LoVo (cell line): ENCODE data around the gene GOLGA6L24.
"Not testable (repeated sequence)": the region's sequence is repeated elsewhere in the genome, so short reads cannot be mapped to it uniquely, and the experiment has no call there.

Experiments
- DNase-seq: peaks from one replicate; pipeline ENCODE4 v3.0.0-alpha.2; 2016; ENCODE audit warnings: low spot score

GOLGA6L24 gene, protein sequence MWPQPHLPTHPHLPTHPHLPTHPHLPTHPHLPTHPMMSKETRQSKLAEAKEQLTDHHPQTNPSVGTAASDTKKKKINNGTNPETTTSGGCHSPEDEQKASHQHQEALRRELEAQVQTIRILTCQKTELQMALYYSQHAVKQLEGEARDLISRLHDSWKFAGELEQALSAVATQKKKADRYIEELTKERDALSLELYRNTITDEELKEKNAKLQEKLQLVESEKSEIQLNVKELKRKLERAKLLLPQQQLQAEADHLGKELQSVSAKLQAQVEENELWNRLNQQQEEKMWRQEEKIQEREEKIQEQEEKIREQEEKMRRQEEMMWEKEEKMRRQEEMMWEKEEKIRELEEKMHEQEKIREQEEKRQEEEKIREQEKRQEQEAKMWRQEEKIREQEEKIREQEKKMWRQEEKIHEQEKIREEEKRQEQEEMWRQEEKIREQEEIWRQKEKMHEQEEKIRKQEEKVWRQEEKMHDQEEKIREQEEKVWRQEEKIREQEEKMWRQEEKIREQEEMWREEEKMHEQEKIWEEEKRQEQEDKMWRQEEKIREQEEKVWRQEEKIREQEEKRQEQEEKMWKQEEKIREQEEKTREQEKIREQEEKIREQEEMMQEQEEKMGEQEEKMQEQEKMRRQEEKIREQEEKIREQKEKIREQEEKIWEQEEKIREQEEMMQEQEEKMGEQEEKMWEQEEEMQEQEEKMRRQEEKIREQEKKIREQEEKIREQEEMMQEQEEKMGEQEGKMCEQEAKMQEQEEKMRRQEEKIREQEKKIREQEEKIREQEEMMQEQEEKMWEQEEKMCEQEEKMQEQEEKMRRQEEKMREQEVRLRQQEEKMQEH

DNA sequence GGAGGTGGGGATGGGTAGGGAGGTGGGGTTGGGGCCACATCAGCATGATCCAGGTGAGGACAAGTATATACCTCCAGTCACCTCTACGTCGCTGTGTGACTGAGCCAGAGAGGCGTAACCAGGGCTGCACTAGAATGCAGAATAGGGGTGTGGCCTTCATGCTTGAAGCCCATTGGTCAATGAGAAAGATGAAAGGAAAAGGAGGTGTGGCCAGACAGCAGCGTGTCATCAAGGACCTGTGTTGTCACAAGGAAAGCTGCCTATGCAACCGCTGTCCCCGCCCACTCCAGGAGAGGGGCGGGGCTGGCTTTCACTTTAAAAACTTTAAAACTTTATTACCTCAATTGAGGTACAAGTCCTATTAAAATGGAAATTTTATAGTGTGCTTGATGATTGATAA, at the start of gene GOLGA6L24:
GOLGA6L24 (minus strand) TSS at position 101 of the 400 bp plus-strand sequence; CDS start at position 40, 61 bp downstream.
- not testable (repeated sequence) for DNase-seq

DNA sequence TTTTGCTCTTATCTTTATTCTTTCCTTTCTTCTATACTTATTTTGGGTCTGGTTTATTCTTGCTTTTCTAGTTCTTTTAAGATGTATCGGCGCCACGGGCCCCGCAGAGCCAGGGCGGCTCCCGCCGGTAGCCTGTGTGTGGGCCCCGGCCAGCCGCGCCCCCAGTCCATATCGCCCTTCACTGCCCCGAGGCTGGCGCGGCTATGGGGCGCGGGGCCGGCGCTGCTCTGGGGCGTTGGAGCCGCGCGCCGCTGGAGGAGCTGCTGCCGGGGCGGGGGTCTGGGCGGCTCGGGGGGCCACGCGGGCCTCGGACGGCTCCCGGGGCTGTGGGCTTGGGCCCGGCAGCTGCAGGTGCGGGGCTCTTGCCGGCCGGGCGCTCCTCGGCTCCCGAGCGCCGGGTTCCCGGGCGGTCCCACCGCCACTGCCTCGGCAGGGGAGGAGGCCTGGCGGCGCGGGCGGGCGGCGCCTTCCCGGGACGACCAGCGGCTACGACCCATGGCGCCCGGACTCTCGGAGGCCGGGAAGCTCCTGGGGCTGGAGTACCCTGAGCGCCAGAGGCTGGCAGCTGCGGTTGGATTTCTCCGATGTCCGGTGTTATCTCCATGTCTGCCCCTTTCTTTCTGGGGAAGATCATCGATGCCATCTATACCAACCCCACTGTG, 45.0 kb upstream of the GOLGA6L24 start:
- DNase-seq = not testable (repeated sequence)

DNA sequence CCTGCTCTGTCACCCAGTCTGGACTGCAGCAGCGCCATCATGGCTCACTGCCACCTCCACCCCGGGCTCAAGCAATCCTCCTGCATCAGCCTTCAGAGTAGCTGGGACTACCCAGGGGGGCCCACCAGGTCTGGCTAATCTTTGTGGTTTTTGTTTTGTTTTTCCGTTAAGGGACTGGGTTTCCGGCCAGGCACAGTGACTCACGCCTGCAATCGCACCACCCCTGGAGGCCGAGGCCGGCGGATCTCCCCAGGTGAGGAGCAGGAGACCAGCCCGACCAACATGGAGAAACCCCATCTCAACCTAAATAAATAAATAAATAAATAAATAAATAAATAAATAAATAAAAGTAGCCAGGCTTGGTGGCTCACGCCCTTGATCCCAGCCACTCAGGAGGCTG, 38.1 kb upstream of the GOLGA6L24 start:
- DNase-seq = not testable (repeated sequence)

DNA sequence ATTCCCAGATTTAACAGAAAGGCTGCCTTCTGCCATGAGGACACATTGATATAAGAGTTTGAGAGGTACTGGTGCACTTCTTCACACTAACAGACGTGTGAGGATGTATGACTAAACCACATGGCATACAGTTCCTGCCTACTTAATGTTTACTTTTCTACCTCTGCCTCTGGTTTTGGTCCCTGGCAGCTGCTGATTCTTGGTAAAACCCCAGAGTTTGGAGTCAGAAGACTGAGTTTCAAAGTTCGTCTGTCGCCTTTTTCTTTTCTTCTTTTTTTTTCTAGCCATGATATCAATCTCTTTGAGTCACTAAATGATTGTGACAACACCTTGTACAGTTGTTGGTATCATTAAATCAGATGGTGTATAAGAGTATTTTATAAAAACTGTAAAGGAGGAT, 22.2 kb upstream of the GOLGA6L24 start:
- not testable (repeated sequence) for DNase-seq

DNA sequence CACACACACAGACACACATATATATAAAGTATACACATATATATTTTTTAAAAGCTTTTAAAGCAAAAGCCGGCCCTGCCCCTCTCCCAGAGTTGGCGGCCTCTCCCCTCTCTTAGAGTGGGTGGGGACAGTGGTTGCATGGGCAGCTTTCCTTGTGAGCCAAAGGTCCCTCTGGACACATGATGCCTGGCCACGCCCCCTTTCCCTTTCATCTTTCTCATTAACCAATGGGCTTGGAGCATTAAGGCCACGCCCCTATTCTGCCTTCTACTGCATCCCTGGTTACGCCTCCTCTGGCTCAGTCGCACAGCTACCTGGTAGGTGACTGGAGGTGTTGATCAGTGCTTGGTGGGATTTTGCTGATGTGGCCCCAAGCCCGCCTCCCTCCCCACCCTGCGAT, 20.5 kb upstream of the GOLGA6L24 start, which contains the start of gene GOLGA8F:
GOLGA8F (plus strand) TSS at position 301 of the 400 bp plus-strand sequence; CDS start at position 399, 98 bp downstream.
- DNase-seq = not testable (repeated sequence)

DNA sequence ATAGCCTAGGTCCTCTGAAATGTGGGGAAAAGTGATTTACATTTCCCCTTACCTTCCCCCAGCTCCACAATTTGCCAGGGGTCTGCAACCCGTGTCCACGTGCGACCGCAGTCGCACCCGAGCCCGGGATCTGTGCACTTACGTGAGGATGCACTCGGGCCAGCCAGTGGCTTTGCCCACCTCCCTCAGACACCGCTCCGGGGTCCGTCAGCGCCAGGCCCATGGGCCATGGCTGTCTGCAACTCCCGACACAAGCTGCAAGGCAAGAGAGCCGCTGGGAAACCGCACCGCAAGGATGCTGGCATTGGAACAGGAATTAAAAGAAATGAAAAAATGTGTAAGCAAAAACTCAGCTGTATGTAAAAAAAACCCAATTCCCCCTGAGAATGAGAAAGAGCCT, 7.6 kb upstream of the GOLGA6L24 start:
- not testable (repeated sequence) for DNase-seq

DNA sequence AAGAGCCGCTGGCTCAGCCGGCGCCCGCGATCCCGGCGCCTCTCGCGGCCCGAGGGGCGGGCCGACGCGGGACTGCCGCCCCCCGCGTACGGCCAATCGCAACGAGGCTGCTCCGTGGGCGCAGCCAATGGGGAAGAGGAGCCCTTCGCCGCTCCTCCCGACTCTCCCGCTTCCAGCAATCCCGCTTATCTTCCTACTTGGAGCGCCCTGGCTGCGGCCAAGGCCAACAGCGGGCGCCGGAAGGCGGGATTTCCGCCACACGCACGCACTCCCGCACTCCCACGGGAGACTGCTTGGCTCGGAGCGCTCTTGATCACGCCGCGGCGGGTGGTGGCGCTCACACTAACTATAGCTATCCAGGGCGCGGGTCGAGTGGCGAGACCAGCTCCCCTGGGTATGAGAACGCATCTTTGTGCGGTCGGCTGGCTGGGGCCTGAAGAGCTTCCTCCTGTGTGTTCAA, 35.7 kb downstream of the GOLGA6L24 start, which contains the start of gene HERC2:
HERC2 (minus strand) TSS at position 51 of the 460 bp plus-strand sequence. CDS start 746 bp downstream, outside the sequence.
- not testable (repeated sequence) for DNase-seq

DNA sequence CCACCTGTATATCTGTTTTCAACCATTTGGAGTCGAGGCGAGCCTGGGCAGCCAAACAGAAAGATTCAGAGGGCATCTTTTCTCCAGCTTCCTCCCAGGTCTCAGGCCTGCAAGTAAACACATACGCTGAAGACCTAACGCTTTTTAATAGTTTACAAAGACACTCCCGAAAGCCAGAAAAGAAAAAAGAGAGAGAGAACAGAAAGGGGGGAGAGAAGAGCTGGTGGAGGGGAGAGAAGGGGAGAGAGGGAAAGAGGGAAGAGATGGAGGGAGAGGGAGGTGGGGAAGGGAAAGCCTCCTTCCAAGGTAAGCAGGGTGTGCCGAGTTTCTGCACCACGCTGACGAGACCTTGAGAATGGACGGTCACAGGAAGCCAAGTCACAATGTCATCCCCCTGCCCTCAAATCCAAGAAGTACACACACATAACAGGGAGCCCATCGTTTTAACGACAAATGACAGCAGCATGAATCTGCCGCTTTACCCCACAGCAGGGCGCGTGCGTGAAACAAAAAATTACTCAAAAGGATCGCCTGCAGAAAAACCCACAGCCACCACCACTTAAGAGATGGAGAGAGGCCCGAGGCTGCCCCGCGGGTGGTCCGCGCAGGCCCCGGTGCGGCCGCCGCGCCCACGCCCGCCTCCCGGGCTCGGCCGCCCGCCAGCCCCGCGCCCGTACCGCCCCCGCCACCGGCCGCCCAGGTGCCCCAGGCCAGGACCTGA, 36.4 kb downstream of the GOLGA6L24 start:
- DNase-seq = not testable (repeated sequence)

DNA sequence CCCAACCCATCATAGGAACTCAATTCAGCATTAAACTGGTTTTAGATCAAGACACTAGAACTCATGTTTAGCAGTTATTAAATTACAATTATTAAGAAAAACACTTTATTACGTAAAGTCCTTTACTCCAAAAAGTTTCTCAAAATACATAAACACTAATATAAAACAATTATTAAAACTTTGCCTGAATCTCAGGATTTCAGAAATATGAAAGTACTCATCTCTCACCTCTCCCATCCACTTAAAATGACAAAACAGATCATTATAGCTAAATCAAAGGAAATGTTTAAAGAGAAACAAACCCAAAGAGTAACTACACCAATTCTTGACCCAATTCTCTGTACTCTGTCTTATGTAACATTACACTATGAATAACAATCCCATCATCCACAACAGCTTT, 38.2 kb downstream of the GOLGA6L24 start:
- not testable (repeated sequence) for DNase-seq

DNA sequence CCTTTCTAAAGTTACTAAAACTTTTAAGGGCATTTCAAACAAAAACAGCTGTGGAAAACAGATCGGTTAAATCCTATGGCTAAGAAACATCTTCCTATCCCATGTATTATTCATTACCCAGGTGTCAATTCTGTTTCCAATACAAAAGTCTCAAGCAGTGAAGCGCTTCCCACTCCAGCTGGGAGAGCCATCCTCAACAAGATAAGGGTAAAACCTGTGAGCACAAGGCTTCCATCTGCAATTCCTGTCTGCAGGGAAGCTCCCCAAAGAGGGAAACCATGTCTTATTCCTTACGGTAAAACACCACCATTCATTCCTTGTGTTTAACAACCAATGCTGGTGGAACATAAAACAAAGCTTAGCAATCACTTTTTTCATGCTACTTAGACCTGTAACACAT, 39.1 kb downstream of the GOLGA6L24 start:
- not testable (repeated sequence) for DNase-seq

DNA sequence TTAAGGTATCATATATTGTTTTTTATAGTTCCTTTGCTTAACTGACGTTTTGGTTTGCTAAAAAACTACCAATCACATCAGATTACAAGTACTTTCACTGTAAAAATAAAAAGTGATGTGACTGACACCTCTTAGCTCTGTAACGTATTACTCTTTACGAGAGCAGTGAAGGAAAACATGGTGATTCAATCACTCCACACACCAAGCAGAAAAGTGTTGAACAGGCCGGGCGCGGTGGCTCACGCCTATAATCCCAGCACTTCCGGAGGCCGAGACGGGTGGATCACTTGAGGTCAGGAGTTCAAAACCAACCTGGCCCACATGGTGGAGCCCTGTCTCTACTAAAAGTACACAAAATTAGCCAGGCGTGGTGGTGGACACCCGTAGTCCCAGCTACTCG, 39.8 kb downstream of the GOLGA6L24 start:
- not testable (repeated sequence) for DNase-seq

DNA sequence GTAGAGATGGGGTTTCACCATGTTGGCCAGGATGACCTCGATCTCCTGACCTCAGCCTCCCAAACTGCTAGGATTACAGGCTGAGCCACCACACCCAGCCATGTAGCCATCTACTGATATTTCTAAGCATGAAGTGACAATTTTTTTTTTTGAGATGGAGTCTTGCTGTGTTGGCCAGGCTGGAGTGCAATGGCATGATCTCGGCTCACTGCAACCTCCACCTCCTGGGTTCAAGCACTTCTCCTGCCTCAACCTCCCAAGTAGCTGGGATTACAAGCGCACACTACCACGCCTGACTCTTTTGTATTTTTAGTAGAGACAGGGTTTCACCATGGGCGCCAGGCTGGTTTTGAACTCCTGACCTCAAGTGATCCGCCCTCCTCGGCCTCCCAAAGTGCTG, 40.9 kb downstream of the GOLGA6L24 start:
- not testable (repeated sequence) for DNase-seq

DNA sequence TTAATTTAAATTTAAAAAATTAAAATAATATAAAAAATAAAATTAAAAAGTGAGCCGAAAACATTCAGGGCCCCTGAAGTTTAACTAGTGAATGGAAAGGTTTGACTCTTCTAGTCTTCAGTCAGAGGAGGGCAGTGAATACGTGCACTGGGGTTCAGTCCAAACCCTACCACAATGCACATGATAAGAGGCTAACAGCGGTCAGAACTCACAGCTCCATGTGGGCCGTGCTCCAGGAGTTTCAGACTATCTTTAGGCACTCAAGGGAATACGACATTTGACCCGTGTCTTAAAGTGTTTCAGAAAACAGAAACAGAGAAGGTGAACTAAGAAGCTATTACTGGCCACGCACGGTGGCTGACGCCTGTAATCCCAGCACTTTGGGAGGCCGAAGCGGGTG, 47.4 kb downstream of the GOLGA6L24 start:
- not testable (repeated sequence) for DNase-seq

DNA sequence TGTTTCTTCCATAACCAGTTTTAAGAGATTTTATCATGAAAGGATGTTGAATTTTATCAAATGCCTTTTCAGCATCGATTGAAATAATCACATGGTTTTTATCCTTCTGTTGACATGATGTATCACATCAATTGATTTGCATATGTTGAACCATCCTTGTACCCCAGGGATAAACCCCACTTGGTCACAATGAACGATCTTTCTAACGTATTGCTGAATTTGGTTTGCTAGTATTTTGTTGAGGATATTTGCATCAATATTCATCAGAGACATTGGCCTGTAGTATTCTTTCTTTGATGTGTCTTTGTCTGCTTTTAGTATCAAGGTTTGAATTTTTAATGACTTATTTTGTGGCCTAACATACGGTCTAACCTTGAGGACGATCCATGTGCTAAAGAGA, 49.2 kb downstream of the GOLGA6L24 start:
- DNase-seq = not testable (repeated sequence)
